ENCODE results near the gene PIP5K1C.
"Not testable (repeated sequence)": the region's sequence is repeated elsewhere in the genome, so short reads cannot be mapped to it uniquely, and the experiment has no call there.

PIP5K1C gene

DNA sequence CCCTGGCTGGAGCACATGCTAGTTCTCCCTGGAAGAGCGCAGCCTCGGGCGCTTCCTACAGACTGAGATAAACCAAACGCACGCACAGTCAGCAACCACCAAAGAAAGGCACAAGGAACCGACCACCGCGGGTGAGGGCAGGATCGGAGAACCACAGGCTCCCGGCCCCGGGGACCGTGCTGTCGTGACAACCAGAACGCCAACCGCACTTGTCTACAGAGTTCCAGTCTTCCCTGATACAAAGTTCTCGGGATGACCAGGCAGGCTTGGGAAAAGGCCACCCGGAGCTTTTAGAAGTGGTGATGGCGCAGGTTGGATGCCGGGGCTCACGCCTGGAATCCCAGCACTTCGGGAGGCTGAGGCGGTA is 40.5 kb downstream of the PIP5K1C start:
- no peak for DNase-seq

DNA sequence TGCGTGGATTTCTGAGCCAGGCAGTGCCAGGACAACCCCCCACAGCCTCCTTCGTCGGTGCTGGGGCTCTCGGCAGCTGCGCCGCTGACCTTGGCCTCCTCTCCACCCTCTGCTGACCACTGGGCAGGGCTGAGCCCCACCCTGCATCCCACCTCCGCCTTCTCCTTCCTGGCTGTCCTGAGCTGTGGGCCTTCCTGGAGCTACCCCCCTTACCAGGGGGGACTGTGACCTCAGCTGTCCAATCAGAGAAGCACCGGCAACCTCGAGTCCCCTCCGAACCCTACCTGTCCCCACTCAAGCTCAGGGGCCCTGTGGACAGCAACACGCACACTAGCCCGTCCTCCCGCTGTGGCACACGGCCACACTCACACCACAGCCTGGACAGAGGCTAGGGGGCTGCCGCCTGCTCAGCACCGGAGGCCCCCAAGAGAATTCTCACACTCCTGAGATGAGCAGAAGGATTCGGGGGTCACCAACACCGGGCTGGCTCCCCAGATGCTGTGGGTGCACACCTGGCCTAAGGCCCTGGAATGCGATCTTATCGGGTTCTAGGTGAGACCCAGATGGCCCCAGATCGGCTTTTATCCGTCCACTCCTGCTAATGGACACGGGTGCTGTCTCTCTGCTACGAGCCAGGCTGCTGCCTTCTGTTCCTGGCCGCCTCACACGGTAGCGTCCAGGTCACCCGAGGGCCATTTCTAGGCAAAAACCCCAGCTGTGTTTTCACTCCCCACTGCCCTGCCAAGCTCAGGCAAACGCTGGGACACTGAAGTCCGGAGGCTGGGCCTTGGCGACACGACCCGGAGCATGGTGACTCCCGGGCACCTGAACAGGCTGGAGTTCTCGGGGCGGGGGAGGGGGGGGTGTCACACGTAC is 41.2 kb downstream of the PIP5K1C start:
- no peak for DNase-seq

DNA sequence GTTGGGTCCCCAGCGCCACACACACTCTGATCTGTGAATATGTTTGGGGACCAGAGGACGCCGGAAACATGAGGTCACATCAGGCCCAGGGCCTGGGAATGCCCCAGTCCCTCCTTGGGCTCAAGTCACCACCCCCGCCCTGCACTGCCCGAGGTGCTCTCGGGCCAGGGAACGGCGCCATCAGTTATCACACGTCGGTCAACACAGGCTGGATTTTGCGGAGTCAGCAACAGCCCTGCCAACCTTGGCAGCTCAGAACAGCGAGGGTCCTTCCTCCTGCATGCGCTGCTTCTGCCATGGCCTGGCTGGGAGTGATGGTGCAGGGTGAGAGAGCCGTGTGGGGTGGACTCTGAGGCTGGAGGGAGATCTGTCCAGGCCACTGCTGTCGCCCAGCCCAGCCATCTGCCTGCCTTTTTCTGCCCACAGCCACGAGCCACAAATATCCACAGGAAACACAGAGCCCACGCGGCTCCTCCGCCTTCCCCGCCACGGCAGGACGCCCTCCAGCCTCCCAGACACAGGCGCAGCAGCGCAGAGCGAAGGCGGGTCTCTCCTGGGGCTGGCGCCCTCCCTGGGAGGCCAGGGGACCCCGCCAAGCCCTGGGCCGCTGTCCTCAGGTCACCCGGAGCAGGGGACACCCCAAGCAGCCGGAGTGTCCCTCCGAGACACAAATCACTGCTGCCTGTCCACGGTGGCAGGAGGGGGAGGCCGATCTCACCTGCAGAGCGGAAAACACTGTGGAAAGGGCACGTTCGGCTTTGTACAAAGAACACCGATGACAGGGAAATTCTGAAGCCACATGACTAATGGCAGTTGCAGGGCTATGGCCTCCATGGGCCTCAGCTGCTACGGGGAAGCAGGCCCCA is 42.0 kb downstream of the PIP5K1C start:
- DNase-seq = no peak

DNA sequence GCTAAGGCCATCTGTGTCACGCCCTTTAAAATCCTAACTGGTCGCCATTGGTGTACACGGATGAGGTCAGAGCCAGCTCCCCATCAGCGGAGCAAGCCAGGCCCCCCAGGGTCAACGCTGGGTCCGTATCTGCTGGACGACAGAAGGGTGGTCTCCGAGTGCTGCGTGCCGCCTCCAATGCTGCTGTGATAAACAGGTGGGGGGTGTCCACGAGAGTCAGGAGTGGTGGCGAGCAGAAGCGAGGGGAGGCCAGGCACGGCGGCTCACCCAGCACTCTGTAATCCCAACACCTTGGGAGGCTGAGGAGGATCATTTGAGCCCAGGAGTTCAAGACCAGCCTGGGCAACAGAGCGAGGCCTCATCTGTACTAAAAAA is 42.9 kb downstream of the PIP5K1C start:
- no peak for DNase-seq

DNA sequence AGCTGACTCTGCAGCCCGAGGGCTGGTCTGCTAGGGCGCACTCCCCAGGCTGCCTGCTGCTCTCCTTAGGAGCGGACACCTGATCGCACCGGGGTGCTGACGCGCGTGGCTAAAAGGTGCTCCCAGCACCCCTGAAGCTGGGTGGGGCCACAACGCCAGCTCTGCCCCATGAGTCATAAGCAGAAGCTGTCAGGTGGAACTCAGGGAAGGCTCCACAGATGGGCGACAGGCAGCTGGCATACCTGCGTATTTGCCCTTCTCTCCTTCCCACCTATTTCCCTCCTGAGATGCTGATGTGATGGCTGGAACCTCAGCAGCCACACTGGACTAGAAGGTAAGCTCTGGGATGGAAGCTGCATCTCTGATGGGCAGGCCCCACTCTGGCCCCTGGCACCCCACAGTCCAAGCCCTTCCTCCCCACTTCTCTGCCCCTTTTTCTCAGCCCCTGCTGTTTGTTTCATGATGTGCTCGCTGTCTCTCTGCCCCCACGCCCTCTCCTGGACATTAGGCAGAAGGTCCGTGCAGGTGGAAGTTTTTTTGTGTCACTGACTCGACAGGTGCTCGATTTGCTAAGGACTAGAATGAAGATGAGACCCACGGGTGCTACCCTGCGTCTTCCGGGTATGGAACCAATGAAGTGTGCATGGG is 43.4 kb downstream of the PIP5K1C start:
- no peak for DNase-seq

DNA sequence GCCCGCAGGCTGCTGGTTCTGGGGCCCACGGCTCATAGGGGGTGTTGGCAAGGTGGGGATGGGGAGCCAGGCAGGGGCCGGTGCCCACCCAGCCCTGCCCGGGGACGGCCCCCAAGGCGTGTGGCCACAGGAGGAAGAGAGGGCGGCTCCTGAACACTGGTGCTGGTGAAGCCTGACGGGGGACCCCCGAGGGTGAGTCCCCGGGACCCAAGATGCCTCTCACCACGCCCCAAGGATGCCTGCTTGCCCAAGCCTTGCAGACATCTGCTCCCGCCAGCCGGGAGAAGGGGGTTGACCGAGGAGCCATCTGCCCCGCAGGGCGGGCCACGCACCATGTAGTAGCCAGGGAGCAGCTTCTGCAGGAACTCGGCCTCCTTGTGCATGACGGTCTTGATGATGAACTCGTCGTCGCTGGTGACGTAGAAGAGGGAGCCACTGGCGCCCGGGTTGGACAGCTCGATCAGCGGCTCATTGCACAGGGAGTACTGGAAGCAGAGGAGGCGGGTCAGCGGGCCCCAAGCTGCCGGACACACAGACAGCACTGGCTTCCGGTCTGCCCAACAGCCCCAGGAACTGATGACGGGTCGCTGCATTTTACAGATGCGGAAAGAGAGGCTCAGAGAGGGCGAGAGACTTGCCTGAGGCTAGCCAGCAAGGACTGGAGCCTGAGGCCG is 44.1 kb downstream of the PIP5K1C start:
- DNase-seq = no peak

DNA sequence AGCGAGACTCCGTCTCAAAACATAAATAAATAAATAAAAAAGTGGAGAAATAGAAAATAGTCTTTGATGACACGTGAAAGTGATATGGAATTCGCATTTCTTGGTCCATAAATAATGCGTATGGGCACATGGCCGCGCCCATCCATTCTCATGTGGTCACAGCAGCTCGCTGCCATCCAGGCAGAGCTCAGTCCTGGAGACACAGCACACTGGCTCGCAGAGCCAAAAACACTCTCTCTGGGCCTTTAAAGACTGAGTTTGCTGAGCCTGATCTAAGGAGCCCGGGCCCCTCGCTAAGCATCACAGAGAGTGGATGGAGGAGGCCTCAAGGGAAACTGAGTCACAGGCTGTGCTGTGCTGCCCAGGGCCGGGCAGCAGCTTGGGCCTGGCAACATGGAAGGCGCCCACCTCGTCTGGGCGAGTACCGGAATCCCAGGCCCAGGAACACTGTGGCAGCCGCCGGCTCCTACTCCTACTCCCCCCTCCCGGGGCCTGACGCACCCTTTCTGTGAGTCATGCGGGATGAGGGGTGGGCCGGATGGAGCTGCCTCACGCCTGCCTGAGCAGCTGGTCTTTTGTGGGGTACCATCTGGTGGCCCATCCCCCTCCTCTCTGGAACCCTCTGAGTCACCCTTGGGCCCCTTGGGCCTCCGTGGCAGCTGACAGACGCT is 44.7 kb downstream of the PIP5K1C start:
- DNase-seq = no peak

DNA sequence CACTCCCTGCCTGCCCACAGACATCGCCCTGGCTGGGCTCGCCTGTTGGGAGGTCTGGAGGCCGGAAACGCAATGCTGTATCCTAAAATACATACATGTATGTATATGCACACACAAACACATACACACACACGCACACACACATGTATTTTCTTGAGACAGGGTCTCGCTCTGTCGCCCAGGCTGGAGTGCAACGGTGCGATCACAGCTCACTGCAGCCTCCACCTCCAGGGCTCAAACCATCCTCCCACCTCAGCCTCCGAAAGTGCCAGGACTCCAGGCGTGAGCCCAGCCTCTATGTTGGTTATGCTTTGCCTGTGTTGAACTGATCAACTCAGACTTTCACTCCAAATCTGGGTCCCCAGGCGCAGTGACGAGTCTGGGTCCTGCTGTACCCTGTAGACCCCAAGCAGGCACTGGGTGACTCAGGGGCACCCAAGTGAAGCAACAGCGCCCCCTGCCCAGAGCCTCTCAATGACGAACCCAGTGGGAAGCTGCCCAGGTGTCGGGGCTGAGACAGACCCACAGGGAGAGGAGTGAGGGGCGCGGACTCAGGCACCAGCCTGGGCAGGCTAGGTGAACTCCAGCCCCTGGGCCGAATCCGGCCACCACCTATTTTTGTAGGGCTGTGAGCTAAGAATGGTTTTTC is 46.3 kb downstream of the PIP5K1C start:
- no peak for DNase-seq

DNA sequence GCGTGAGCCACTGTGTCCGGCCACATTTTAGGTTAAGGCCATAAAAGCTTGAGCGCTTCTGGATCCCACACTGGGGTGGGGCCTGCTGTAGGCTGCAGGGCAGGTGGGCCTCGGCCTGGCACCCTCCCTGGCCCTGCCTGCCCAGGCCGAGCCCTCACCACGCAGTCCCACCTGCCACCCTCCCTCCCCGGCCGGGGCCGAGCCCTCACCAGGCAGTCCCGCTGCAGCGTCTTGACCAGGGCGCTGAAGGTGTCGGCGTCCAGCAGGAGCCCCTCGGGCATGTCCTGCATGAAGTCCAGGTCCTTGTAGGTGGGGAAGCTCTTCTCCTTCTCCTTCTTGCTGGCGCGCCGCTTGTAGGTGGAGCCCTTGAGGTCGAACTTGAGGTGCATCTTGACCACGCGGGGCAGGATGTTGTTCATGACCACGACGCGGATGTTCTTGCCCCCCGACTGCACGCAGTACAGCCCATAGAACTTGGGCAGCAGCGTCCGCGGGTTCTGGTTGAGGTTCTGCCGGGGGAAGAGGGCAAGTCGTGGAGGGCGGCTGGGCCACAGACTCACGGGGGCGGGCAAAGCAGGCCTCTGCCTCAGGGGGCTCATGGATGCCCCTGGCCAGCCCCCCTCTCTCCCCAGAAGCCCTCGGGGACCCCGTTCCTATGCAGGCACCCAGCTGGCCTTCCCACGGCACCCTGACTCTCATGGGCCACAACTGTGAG is 47.0 kb downstream of the PIP5K1C start:
- no peak for DNase-seq

DNA sequence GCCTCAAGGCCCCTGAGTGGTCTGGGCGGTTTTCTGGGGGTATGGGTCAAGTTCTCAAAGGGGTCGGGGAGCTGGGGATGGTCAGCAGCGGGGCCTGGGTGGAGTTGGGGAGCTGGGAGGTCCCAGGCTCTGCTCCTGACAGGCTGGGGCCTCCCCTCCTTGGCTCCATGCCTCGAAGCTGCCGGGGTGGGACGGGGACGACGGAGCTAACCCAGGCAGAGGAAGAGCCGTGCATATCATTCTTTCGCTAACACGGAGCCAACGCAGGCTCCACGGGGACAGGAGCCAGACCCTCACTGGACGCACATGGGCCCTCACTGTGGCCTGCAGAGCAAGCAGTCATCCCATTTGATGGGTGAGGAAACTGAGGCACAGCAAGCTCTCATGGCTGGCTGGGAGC is 47.8 kb downstream of the PIP5K1C start:
- DNase-seq = no peak

DNA sequence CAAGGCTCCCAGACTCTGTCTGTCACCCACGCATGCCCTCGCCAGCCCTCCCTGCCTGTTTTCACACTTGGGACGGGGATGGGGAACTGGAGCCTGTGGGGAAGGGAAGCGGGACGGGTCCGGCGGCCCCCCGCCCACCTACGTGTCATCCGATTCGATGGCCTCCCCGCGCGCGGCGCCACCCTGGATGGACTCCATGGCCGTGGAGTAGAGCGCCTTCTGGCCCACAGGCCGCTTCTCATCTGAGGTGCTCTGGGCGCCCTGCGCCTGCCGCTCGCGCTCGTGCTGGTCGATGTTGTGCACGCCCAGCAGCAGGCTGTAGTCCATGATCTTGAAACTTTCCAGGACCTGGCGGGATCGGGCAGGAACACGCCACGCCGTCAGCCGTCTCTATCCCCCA is 48.6 kb downstream of the PIP5K1C start:
- DNase-seq = no peak

DNA sequence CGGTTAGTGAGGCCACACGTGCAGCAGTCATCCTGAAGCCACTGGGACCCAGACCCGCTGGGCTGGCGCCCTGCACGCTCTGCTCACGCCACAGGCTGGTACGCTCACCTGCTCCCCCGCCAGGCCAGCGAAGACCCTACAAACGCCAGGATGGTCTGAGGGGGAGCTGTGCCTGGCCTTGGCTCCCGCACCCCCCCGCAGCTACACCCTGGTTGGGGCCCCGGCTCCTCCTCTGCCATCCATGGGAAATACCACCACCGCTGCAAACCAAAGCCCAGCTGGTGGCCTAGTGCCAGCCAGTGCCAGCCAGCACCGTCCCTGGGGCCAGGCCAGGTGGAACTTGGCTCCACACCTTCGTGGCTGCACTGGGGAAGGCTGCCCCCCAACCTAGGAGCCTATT is 50.4 kb downstream of the PIP5K1C start:
- DNase-seq = no peak

DNA sequence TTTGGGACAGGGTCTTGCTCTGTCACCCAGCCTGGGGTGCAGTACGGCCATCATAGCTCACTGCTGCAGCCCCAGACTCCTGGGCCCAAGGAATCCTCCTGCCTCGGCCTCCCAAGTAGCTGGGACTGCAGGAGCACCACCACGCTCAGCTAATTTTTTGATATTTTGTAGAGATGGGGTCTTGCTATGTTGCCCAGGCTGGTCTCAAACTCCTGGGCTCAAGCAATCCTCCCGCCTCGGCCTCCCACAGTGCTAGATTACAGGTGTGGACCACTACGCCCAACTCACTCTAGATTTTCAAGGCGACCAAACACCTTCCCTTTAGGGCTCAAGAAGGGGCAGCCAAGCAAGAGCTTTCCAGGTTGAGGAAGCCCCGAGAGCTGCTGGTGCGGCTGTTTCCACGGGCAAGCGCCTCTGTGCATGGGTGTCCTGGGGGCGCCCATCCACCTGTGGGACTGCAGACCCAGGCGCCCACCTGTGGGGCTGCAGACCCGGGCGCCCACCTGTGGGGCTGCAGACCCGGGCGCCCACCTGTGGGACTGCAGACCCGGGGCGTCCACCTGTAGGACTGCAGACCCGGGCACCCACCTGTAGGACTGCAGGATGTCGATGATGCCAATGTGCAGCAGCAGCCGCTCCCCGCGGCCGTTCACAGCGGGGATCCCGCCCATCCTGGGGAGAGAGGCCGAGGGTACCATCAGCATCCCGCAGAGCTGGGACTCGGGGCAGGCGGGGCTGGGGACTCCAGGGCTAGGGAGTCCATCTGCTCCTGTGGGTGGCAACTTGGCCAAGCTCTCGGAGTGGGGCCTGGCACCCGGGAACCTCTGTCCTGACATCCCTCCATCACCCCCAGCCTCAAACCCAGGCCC is 52.0 kb downstream of the PIP5K1C start:
- no peak for DNase-seq

DNA sequence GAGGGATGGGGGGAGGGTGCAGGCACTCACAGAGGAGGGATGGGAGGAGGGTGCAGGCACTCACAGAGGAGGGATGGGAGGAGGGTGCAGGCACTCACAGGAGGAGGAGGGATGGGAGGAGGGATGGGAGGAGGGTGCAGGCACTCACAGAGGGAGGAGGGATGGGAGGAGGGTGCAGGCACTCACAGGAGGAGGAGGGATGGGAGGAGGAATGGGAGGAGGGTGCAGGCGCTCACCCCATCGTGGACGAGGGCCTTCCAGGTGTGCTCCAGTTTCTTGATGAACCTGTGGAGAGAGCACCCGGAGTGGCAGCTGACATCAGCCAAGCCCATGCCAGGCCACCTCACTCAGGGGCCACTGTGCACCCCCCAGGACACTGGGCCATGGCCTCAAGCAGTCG is 53.2 kb downstream of the PIP5K1C start:
- DNase-seq = not testable (repeated sequence)

DNA sequence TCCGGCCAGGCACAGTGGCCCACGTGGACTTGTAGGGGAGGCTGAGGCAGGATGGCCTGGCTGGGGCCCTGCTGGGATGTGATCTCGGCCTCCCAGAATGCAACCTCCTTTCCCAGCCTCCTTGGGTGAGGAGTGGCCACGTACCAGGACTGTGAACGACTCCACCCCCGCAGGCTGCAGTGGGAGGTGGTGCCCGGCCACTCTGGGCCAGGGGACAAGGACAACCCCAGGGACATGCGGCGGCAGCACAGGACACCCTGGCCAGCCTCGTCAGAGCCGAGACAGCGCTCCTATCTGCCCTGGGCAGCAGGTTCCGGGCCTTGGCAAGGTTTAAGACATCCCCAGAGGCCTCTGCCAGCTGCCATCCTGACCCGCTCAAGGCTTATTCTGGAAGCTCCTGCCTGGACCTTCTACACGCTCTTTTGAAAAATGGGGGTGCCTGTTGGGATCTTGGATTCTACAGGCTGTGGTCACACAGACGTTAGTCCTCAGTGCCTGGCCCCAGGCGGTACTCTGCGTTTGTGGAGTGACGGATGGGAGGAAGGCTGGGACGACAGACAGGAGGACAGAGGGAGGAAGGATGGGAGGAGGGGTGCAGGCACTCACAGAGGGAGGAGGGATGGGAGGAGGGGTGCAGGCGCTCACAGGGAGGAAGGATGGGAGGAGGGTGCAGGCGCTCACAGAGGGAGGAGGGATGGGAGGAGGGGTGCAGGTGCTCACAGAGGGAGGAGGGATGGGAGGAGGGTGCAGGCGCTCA is 53.8 kb downstream of the PIP5K1C start:
- no peak for DNase-seq

DNA sequence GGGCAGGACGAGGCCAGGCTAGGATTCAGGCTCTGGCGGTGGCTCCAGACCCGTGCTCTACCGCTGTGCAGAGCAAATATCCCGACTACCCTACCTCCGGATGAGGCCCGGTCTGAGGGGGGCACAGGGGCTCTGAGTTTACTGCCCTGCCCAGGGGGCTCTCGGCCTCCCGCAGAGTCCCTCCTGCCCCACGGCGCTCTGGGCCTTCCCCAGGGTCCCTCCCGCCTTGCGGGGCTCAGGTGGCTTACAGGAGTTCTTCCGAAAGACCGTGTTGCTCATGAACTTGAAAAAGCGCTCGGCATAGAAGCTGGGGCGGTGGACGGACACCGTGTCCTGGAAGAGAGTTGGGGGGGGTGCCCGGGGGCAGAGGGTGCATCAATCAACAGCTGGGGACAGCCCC is 54.5 kb downstream of the PIP5K1C start:
- no peak for DNase-seq

DNA sequence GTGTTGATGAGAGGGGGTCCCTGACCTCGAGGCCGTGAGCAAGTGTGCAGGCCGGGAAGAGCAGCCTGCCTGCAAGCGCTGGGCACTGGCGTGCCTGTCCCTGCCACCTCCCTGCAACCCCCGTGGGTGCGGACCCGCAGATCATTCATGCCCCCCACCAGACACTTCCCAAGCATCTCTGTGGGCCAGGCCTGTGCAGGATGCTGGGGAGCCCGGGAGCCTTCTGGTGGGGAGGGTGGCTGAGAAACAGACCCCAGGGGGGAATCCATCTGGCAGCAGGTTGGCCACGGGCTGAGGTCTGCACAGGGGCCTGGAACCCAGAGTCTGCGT is 55.2 kb downstream of the PIP5K1C start:
- DNase-seq = no peak

DNA sequence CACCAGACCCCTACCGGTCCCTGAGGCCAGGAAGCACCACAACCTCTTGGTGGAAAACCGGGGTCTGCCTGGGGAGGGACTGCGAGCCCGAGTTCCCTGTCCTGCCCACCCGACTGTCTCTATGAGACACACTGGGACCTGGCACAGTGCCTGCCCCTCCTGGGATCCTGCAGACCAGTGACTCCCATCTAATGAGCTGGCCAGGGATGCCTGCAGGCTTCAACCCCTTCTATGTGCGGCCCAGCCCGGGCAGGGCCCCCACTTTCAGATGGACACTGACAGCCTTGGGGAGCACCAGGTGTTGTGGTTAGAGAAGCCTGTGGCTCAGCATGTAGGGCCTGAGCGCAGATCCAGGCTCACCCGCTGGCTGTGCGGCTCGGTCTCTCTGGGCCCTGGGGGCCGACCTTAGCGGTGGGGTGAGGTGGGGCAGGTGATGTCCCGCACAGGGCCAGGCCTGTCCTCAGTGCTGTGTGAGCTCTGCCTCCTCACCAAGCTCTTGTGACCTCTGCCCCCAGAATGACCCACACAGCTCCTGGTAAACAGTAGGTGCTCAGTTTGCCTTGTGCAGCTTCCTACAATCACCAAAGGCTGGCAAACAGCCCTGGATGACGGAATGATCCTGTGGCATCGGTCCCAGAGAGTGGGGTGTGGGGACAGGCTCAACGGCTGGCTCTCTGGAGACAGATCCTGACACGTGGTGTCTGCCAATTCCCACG is 55.8 kb downstream of the PIP5K1C start:
- no peak for DNase-seq

Measured in activated gamma-delta T cell treated with Interleukin-2 at 50 U/mL for 16 hours (primary cell).